HFFc6 (cell line): ENCODE data around the gene CLK2. TPM values are rescaled to one million over a fixed set of nuclear protein-coding genes. Genes with fewer than 3 reads are reported as not detected.
"Not testable (repeated sequence)": the region's sequence is repeated elsewhere in the genome, so short reads cannot be mapped to it uniquely, and the experiment has no call there.

Source experiments
- DNase-seq: peaks from one replicate; pipeline ENCODE4 v3.0.0-alpha.2; 2018
- H3K27ac Mint-ChIP-seq: 2 replicates; pipeline ENCODE4 v1.8.0; 2020; ENCODE audit warnings: mild to moderate bottlenecking, mixed read lengths
- H3K27me3 Mint-ChIP-seq: 2 replicates; pipeline ENCODE4 v1.8.0; 2021; ENCODE audit warnings: mild to moderate bottlenecking, moderate library complexity, mixed read lengths; ENCODE audit not compliant: insufficient read depth
- H3K36me3 Mint-ChIP-seq: 2 replicates; pipeline ENCODE4 v1.8.0; 2021; ENCODE audit warnings: low read depth, mixed read lengths
- H3K4me1 Mint-ChIP-seq: 2 replicates; pipeline ENCODE4 v1.8.0; 2020; ENCODE audit warnings: low read depth, mixed read lengths
- H3K4me3 Mint-ChIP-seq: 2 replicates; pipeline ENCODE4 v1.8.0; 2020; ENCODE audit warnings: mild to moderate bottlenecking, moderate library complexity, mixed read lengths
- H3K9me3 Mint-ChIP-seq: 2 replicates; pipeline ENCODE4 v1.8.0; 2020; ENCODE audit warnings: mild to moderate bottlenecking, mixed read lengths
- total RNA-seq, 6 experiments: library from RNA; stranded (reverse); fragmentation: NEBNext Ultra II Directional; extraction: Animal tissue kit (Norgen Biotek cat#: 25700); gene quantifications; 2 replicates in 1 of 6; 3 replicates in 5 of 6; pipeline ENCODE4 v1.2.3, GENCODE V29; 2021
- TF ChIP-seq, protein P1 (sequence below): fragments of 200-600 bp; sonication (generic); IDR thresholded peaks from 2 replicates; pipeline ENCODE4 v1.5.0; 2021; ENCODE audit warnings: antibody characterized with exemption, mild to moderate bottlenecking

Gene CLK2
- total RNA-seq, 6 experiments from 2014 or later, result 24.8 to 32.8 (median 30.0) TPM

DNA sequence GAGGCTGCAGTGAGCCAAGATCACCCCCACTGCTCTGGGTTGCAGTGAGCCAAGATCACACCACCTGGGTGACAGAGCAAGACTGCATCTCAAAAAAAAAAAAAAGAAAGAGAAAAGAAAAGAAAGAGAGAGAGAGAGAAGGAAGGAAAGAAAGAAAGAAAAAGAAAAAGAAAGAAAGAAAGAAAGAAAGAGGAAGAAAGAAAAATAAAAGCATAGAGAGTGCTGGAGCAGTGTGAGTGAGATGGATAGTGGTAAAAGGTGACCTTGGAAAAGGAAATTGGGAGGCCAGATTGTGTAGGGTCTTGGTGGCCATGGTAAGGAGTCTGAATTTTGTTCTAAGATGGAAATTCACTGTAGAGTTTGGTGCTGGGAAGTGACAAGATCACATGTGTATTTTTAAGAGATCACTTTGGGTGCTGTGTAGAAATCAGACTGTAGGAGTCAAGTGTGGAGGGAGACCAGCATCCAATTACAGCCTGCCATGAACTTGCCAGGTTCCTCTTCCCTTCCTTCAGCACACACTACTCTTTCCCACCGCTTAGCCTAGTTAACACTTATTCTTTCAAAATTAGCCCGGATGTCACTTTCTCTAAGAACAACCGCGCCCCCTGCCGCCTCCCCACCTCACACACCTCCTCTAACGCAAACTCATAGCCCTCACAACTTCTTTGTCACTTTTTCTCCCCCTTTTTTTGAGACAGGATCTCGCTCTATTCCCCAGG lies 47.0 kb downstream of the CLK2 start:
- Mint-ChIP-seq H3K4me3 (peak overlapping the region; percentile 91), H3K27ac (peak overlapping the region; percentile 86), H3K36me3 (no peaks in the 10 kb centered on the region; the same call in 1 of the 2 replicates), H3K9me3 (no peaks in the 10 kb centered on the region), H3K27me3 (peaks cover 10% of the 10 kb centered on the region), H3K4me1 (peaks cover 47% of the 10 kb centered on the region)
- peak; percentile 57 for DNase-seq
- TF ChIP-seq, protein P1, sequence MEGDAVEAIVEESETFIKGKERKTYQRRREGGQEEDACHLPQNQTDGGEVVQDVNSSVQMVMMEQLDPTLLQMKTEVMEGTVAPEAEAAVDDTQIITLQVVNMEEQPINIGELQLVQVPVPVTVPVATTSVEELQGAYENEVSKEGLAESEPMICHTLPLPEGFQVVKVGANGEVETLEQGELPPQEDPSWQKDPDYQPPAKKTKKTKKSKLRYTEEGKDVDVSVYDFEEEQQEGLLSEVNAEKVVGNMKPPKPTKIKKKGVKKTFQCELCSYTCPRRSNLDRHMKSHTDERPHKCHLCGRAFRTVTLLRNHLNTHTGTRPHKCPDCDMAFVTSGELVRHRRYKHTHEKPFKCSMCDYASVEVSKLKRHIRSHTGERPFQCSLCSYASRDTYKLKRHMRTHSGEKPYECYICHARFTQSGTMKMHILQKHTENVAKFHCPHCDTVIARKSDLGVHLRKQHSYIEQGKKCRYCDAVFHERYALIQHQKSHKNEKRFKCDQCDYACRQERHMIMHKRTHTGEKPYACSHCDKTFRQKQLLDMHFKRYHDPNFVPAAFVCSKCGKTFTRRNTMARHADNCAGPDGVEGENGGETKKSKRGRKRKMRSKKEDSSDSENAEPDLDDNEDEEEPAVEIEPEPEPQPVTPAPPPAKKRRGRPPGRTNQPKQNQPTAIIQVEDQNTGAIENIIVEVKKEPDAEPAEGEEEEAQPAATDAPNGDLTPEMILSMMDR, result peak; percentile 76

DNA sequence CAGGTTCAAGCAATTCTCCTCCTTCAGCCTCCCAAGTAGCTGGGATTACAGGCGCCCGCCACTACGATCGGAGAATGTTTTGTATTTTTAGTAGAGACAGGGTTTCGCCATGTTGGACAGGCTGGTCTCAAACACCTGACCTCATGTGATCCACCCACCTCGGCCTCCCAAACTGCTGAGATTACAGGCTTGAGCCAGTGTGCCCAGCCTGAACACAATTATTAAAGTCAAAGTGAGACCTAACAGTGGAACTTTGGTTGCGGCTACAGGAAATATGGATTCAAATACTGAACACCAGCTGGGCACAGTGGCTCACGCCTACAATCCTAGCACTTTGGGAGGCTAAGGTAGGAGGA lies 47.9 kb downstream of the CLK2 start:
- peaks cover 45% of the 10 kb centered on the region for H3K4me1 Mint-ChIP-seq
- H3K27me3 Mint-ChIP-seq, result peaks cover 10% of the 10 kb centered on the region
- H3K9me3 Mint-ChIP-seq, result not testable (repeated sequence)

DNA sequence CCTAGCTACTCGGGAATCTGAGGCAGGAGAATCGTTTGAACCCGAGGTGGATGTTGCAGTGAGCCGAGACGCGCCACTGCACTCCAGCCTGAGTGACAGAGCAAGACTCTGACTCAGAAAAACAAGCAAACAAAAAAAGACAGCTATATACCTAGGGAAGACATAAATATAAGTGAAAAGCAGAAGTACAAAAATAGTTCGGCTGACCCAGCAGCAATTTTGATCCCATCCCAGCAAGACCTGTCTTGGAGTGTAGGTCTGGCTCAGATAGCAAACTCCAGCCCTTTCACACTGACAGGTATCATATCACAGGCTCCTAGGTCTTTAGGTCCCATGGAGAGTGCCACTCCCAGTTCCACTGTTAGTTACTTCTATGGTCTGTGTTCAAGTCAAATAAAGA lies 50.3 kb downstream of the CLK2 start:
- Mint-ChIP-seq H3K4me1 (peaks cover 57% of the 10 kb centered on the region), H3K27ac (peak overlapping the region; percentile 45; the same call in 1 of the 2 replicates), H3K27me3 (peaks cover 9% of the 10 kb centered on the region), H3K4me3 (no peak overlapping the region), H3K36me3 (no peaks in the 10 kb centered on the region; the same call in 1 of the 2 replicates), H3K9me3 (no peaks in the 10 kb centered on the region)
- DNase-seq, result no peak
- TF ChIP-seq, protein P1, result no peak

More for the DNA sequence above, 47.9 kb downstream of the CLK2 start:
- H3K36me3 Mint-ChIP-seq, DNase-seq: not testable (repeated sequence)
- Mint-ChIP-seq H3K27ac (peak overlapping the region; percentile 86), H3K4me3 (peak overlapping the region; percentile 91)

DNA sequence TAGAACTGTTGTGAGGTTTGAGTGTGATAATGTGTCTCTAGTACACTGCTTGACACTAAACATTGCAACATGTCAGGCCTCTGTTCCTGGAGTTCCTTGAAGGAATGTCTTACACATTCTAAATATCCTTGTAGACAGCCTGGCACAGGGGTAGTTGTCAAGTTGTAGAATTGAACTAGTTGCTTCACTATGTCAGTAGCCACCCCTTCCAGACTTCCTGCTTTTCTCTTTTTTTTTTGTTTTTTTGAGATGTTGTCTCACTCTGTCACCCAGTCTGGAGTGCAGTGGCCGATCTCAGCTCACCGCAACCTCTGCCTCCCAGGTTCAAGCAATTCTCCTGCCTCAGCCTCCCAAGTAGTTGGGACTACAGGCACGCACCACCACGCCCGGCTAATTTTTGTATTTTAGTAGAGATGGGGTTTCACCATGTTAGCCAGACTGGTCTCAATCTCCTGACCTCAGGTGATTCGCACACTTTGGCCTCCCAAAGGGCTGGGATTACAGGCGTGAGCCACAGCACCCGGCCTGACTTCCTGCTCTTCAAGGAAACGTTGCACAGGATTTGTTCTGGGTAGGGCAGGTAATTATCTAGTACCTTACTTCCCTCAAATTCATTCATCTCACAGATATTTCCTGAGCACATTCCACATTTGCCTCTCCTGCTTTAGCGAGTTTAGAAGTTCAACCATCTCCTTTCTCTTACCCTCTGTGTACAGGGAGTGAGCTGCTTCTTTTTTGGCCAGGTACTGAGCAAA lies 52.9 kb downstream of the CLK2 start:
- not testable (repeated sequence) for H3K9me3 Mint-ChIP-seq, H3K4me3 Mint-ChIP-seq, H3K27ac Mint-ChIP-seq, H3K36me3 Mint-ChIP-seq, H3K27me3 Mint-ChIP-seq, DNase-seq
- peaks cover 36% of the 10 kb centered on the region for H3K4me1 Mint-ChIP-seq

DNA sequence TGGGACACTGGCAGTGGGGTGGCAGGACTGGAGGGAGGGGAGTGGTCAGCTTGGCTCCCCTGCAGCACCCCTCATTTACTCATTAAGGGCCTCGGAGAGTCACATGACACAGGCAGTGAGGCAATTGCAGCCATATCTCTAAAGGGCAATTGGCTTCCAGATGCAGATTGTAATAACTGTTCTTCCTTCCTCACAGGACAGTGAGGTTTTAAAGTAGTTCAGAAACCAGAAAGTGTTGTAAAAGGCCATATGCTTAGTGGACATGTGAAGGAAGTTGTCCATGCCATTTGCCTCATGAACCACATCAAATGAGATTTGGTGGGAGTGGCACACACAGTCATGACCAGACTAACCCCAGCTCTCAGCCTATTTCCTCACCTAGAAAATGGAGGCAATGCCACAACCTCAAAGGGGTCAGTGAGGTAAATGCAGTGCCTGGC lies 53.7 kb downstream of the CLK2 start:
- H3K4me1 Mint-ChIP-seq, result peaks cover 28% of the 10 kb centered on the region
- H3K27me3 Mint-ChIP-seq, result peaks cover 3% of the 10 kb centered on the region
- peak overlapping the region; percentile 42 for H3K4me3 Mint-ChIP-seq
- no peak for DNase-seq
- peak overlapping the region; percentile 52 for H3K27ac Mint-ChIP-seq
- TF ChIP-seq, protein P1, result no peak
- H3K9me3 Mint-ChIP-seq, result no peaks in the 10 kb centered on the region
- H3K36me3 Mint-ChIP-seq, result peaks cover 4% of the 10 kb centered on the region; the same call in 1 of the 2 replicates

DNA sequence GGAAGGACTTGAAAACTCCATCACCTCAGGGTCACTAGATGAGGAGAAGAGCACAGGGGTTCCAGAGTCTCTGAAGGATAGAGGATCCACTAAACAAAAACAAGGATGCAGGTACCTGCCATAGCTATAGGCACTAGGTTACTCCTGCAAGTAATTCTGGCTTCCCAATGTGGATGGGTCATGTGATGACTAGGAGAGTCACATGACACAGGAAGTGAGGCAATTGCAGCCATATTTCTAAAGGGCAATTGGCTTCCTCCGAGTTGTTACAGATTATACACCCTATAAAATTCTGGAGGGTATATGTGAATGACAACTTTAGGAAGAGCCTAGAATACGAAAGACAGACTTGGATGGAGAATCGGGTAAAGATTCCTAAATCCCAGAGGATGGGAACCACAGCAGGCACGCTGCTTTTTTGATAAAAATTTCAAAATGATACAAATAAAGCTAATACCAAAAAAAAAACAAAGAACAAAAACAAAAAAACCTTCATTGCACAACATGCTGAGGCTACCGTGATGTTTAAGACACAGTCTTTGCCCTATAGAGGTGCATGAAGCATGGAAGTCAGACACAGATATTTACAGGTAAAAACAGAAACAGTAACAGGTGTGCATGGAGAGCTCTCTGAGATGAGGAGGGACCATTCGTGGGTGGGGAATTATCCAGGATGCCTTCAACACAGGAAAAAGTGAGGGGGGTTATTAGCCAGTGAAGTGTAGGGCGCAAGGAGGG lies 54.3 kb downstream of the CLK2 start:
- peak; percentile 66 for DNase-seq
- H3K27ac Mint-ChIP-seq, result peak overlapping the region; percentile 52
- H3K27me3 Mint-ChIP-seq, result peaks cover 3% of the 10 kb centered on the region
- H3K36me3 Mint-ChIP-seq, result peaks cover 4% of the 10 kb centered on the region; the same call in 1 of the 2 replicates
- H3K4me3 Mint-ChIP-seq, result peak overlapping the region; percentile 42
- peaks cover 22% of the 10 kb centered on the region for H3K4me1 Mint-ChIP-seq
- H3K9me3 Mint-ChIP-seq, result no peaks in the 10 kb centered on the region
- TF ChIP-seq, protein P1, result no peak

DNA sequence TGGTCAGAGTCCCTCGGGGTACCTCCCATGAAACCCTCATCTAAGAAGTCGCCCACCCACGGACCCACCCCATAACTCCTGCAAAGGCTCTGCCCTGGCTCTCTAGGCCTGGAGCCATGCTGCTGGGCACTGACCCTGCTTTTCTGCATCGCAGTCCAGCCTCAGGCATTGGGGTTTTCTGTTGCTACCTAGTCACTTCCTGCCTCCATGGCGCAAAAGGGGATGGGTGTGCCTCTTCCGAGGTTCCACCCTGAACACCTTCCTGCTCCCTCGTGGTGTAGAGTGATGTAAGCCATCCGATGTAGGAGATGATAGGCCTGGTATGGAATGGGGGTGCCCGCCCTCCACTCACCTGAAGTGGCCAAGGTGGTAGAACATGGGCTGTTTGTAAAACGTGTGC lies 58.6 kb downstream of the CLK2 start:
- not testable (repeated sequence) for H3K4me3 Mint-ChIP-seq, H3K36me3 Mint-ChIP-seq
- H3K4me1 Mint-ChIP-seq, result peaks cover 26% of the 10 kb centered on the region

More for the DNA sequence above, 58.6 kb downstream of the CLK2 start:
- not testable (repeated sequence) for H3K27me3 Mint-ChIP-seq, DNase-seq, H3K27ac Mint-ChIP-seq, H3K9me3 Mint-ChIP-seq
